ENCODE data around the gene FHL1.

GRCh38 chrX:136204571-136204970 lies 57.2 kb downstream of the FHL1 start:
- no peak for TF ChIP-seq CTCF (IDR thresholded peaks at IDR 0.05)
- peak in 2 of 3 donors; percentile 17 to 67 for TF ChIP-seq POLR2AphosphoS5 (IDR thresholded peaks at IDR 0.05)

Data from suprapubic skin (tissue), 3 donors.